ENCODE data around the gene UTS2B.

Gene UTS2B

DNA sequence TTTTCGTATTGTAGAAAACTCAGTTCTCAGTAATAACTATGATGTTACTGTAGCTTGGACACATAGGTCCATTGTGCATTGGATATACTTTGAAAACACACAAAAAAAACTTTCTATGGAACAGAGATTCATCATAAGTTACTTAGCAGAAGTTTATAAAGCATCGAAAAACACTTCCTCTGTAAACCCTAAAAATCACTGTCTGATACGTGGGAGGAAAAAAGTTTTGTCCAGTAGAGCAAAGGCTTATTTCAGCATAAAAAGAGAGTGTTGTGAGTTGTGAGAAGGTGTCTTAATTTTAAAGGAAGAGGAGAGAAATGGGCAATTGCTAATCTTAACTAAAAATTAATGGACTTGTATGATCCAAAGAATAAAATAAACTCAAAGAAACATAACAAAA lies 66.5 kb downstream of the UTS2B start:
- no peak for DNase-seq (ENCODE audit: low read depth)
- no peak overlapping the region for H3K4me3 ChIP-seq (ENCODE audit: low read length)
- TF ChIP-seq, protein P1, sequence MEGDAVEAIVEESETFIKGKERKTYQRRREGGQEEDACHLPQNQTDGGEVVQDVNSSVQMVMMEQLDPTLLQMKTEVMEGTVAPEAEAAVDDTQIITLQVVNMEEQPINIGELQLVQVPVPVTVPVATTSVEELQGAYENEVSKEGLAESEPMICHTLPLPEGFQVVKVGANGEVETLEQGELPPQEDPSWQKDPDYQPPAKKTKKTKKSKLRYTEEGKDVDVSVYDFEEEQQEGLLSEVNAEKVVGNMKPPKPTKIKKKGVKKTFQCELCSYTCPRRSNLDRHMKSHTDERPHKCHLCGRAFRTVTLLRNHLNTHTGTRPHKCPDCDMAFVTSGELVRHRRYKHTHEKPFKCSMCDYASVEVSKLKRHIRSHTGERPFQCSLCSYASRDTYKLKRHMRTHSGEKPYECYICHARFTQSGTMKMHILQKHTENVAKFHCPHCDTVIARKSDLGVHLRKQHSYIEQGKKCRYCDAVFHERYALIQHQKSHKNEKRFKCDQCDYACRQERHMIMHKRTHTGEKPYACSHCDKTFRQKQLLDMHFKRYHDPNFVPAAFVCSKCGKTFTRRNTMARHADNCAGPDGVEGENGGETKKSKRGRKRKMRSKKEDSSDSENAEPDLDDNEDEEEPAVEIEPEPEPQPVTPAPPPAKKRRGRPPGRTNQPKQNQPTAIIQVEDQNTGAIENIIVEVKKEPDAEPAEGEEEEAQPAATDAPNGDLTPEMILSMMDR (conservative IDR thresholded peaks at IDR 0.05; ENCODE audit: low read length) = no peak

DNA sequence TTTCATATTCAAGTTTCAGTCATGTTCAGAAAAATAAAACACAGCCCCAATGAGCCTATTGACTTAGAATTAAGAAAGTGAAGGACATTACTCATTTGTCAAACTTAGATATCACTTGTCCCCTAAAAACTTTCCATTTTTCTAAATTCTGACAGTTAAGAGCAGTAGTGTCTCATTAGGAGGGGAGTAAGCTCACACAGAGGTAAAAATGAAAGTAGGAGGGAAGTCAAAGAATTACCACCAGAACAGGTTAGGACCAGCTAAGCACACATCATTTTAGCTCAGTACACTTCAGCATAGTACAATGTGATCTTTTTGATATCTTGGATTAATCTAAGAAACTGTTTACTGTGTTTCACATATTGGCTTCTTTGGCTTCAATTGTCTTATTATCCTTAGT lies 67.0 kb downstream of the UTS2B start:
- H3K4me3 ChIP-seq (ENCODE audit: low read length) = no peak overlapping the region
- TF ChIP-seq, protein P1 (conservative IDR thresholded peaks at IDR 0.05; ENCODE audit: low read length) = no peak
- no peak for DNase-seq (ENCODE audit: low read depth)

DNA sequence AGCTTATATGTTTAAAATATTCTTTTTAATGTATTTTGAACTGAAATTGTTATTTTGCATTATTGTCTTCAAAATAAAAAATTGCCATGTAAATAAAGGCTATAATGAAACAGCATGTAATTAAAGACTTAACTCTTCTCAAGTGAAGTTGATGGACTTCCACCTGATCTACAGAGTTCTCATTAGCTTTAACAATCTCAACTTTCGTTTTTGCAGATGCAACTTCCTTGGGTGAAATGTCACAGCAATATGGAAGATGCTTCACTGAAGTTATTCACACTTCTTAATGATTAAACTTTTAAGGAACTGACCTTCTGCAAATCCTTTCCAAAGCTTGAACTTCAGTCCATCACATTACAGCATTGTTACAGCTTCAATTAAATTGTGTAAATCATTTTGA lies 67.7 kb downstream of the UTS2B start:
- no peak overlapping the region for H3K4me3 ChIP-seq (ENCODE audit: low read length)
- TF ChIP-seq, protein P1 (conservative IDR thresholded peaks at IDR 0.05; ENCODE audit: low read length) = no peak
- DNase-seq (ENCODE audit: low read depth) = no peak

DNA sequence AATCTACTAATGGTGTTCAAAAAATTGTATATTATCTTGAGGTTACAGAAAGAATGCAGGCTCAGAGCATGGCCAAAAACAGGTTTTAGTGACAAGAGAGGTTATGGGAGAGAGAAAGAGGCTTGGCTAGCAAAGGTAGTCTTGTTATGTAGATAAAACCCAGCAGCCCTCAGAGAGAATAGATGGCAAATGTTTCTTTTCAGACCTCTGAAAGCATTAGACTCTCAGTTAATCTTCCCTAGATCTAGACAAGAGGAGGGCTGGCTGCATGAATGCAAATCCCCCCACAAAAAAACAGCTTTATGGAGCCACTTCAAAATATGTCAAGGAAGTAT lies 69.1 kb downstream of the UTS2B start:
- H3K4me3 ChIP-seq (ENCODE audit: low read length) = no peak overlapping the region
- TF ChIP-seq, protein P1 (conservative IDR thresholded peaks at IDR 0.05; ENCODE audit: low read length) = no peak
- no peak for DNase-seq (ENCODE audit: low read depth)

DNA sequence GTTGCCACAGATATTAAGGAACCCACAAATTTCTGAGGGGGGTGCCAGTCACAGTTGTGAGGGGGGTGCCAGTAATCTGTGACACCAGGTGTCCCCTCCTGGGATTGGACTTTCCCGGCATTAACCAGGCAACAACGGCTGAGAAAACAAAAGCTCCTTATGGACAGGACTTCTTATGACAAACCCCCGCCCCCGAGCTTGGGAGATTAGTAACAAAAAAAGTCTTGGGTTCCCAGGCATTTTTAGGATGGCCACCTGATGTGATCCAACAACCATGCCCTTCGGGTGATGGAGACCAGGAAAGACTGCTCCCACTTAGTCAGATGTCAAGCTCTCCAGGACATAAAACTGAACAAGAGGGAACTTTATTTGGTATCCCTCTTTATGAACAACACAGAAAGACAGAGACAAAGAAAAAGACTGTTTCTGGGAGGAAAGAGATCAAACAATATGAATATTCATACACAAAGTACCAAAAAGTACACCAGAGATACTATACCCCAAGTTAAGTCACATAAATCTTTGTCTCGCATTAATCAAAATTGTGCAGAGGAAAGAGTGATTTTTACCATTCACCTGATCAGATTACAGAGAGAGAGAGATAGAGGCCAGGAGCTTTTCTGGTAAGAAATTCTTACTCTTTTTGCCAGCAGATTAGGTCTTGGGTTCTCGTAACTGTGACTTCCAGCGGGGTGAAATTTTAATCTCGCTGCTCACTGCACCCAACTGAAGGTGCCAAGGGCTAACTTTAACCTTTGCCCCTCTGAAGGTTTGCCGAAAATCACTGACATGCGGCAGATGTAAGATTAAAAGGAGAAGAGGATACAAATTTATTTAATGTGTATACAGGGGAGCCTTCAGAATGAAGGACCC lies 69.7 kb downstream of the UTS2B start:
- no peak overlapping the region for H3K4me3 ChIP-seq (ENCODE audit: low read length)
- DNase-seq (ENCODE audit: low read depth) = no peak
- TF ChIP-seq, protein P1 (conservative IDR thresholded peaks at IDR 0.05; ENCODE audit: low read length) = no peak

DNA sequence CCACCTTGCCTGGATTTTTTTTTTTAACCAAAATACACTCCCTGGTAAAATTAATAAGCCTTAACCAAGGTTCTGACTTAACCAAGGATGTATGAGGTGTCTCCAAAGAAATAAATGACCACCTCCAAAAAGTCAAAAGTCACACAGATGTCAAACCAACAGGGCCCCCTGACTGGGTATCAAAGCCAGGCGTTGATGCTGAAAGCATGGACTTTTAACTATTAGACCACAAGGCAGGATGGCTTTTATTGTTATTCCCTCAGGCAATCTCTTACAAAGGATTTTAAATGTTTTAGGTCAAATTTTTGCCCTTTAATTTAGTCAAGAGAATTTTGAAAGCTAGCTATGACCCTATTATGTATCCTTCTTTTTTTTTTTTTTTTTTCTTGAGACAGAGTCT lies 70.8 kb downstream of the UTS2B start:
- DNase-seq (ENCODE audit: low read depth) = no peak
- TF ChIP-seq, protein P1 (conservative IDR thresholded peaks at IDR 0.05; ENCODE audit: low read length) = no peak

DNA sequence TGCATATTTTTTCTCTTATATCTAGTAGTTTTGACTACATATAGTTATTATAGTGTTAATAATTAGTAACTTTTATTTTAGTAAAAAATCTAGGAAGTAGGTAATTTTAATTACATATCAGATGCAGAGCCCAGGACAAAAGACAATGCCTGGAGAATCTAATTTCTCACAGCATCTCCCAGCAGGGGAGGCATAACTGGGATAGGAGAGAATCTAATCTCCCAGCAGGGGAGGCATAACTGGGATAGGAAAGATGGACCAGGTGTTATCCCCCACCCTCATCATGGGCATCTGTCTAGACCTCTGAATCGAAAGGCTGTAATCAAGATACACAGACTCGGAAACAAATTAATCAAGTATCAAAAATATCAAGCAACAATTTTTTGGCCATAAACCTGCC lies 73.0 kb downstream of the UTS2B start:
- TF ChIP-seq, protein P1 (conservative IDR thresholded peaks at IDR 0.05; ENCODE audit: low read length) = no peak
- H3K4me3 ChIP-seq (ENCODE audit: low read length) = no peak overlapping the region
- no peak for DNase-seq (ENCODE audit: low read depth)

More for the DNA sequence above, 70.8 kb downstream of the UTS2B start:
- H3K4me3 ChIP-seq (ENCODE audit: low read length) = no peak overlapping the region

Measured in AG10803 (cell line).